ENCODE measurements around the gene MKS1. TPM values are rescaled to one million over a fixed set of nuclear protein-coding genes. Genes with fewer than 3 reads are reported as not detected.

The MKS1 gene
- total and polyA plus RNA-seq, 10 of the 15 experiments (the other 5 are each of a cell fraction or from before 2014, with no cell fraction given) = 5.7 to 21.4 (median 13.9) TPM

- no peak overlapping the region for H3K9ac ChIP-seq (ENCODE audit: control insufficient read depth, insufficient read depth, low read length)
- H3K4me1 ChIP-seq (ENCODE audit: control insufficient read depth, insufficient read depth, low read length) = no peaks in the 10 kb centered on the region
- no peaks in the 10 kb centered on the region for H3K27me3 ChIP-seq (replicated peaks in 1 of 2; ENCODE audit: control insufficient read depth in 2 of 2, insufficient read depth in 2 of 2, low read length in 1 of 2)
- no peak for ATAC-seq
- RAD21 ChIA-PET (ENCODE audit: unreplicated experiment) = no interaction called here
- no peak overlapping the region for H3K4me3 ChIP-seq
- CTCF ChIA-PET = interaction anchor here (0.5 kb wide), 1 partner anchor 25 kb away, joined by 3 read pairs; no protein-coding TSS in a partner anchor
- POLR2A ChIA-PET = no interaction called here
- H3K4me2 ChIP-seq (ENCODE audit: control insufficient read depth, insufficient read depth) = no peak overlapping the region
- SMC1A ChIA-PET (ENCODE audit: uncharacterized antibody, unreplicated experiment) = no interaction called here
- no peaks in the 10 kb centered on the region for H3K9me3 ChIP-seq (replicated peaks; ENCODE audit: control insufficient read depth, insufficient read depth, low read length)
- no peak overlapping the region for H2AFZ ChIP-seq (ENCODE audit: control insufficient read depth, low read depth, low read length)
- intact Hi-C loops (cut with micrococcal nuclease; ENCODE audit: unreplicated experiment) = no loop called here
- H4K20me1 ChIP-seq (ENCODE audit: control insufficient read depth, insufficient read depth) = no peaks in the 10 kb centered on the region
- H3K36me3 ChIP-seq (ENCODE audit: control insufficient read depth in 2 of 2, insufficient read depth in 2 of 2, low read length in 1 of 2) = peaks cover 0 to 9% of the 10 kb centered on the region in 2 experiments; a peak in 3 of 4 replicates
- WGBS (ENCODE audit: insufficient coverage, insufficient replicate concordance, low lambda C conversion rate, missing lambda C conversion rate) = 85% methylated on average over 11 of the region's 11 CpGs
- no peak for FAIRE-seq
- no peak overlapping the region for H3K27ac ChIP-seq (ENCODE audit: control insufficient read depth, insufficient read depth)
- in situ Hi-C loops (cut with MboI) = no loop called here
- no TSS peak for BruUV-seq (replicated peaks)
- no peak for DNase-seq (ENCODE audit: low read depth, low spot score)
- no peaks in the 10 kb centered on the region for H3K79me2 ChIP-seq (ENCODE audit: control insufficient read depth, insufficient read depth, low read length)
- TF ChIP-seq ZNF592 (IDR thresholded peaks at IDR 0.05) = no peak
- TF ChIP-seq PRDM15 (CRISPR knock-in tag; IDR thresholded peaks at IDR 0.05) = no peak
- TF ChIP-seq ZNF384 (IDR thresholded peaks at IDR 0.05; ENCODE audit: borderline replicate concordance, low read depth, low read length) = no peak
- TF ChIP-seq PAX8 (IDR thresholded peaks at IDR 0.05) = no peak
- TF ChIP-seq NFXL1 (IDR thresholded peaks at IDR 0.05; ENCODE audit: borderline replicate concordance) = no peak
- no peak for TF ChIP-seq NKRF (conservative IDR thresholded peaks at IDR 0.05)
- TF ChIP-seq KDM1A (IDR thresholded peaks at IDR 0.05; ENCODE audit: borderline replicate concordance) = no peak
- no peak for TF ChIP-seq CREM (IDR thresholded peaks at IDR 0.05; ENCODE audit: low read depth)
- TF ChIP-seq POU2F2 (IDR thresholded peaks at IDR 0.05; ENCODE audit: borderline replicate concordance, low read depth, low read length) = no peak
- no peak for TF ChIP-seq POLR2AphosphoS2 (IDR thresholded peaks at IDR 0.05; ENCODE audit: low read depth, low read length)
- TF ChIP-seq NR2F1 (conservative IDR thresholded peaks at IDR 0.05) = no peak
These were observed 13.1 kb downstream of the MKS1 start for GRCh38 chr17:58205936-58206335.

Data from GM12878 (cell line).